AG09309 (cell line): Measurements from ENCODE around the gene GRM8.

Experiments
- DNase-seq: peaks from one replicate; pipeline ENCODE4 v3.0.0-alpha.2; 2010; ENCODE audit warnings: low read depth
- H3K4me3 ChIP-seq: 2 replicates; pipeline ENCODE4 v1.5.1; 2011; ENCODE audit warnings: mild to moderate bottlenecking, low read depth, low read length, moderate library complexity; ENCODE audit not compliant: control insufficient read depth
- TF ChIP-seq, protein P1 (sequence below): IDR thresholded peaks from 2 replicates; pipeline ENCODE4 v1.5.1; 2011; ENCODE audit warnings: mild to moderate bottlenecking, low read depth, low read length, inconsistent platforms; ENCODE audit not compliant: insufficient read depth, control insufficient read depth; ENCODE audit errors: missing control alignments

Gene GRM8

DNA sequence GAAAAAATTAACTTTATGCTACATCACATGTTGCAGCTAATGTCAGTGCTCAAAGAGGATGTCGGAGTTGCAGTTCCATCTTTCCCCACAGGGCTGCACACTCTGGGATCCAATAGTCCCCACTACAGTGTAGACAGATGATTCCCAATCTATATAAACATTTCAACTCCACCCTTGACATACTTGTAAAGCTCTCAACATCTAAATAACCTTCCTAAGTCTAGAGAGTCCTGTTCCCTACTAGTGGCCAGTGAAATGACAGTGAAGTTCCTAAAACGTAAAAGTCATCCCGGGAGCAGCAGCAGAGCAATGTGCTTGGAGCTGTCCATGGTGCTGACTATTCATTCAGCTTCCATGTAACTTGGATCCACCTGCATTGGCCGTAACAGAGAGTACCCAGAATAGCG is 145.1 kb downstream of the GRM8 start:
- H3K4me3 ChIP-seq = no peak overlapping the region
- no peak for DNase-seq
- TF ChIP-seq, protein P1, sequence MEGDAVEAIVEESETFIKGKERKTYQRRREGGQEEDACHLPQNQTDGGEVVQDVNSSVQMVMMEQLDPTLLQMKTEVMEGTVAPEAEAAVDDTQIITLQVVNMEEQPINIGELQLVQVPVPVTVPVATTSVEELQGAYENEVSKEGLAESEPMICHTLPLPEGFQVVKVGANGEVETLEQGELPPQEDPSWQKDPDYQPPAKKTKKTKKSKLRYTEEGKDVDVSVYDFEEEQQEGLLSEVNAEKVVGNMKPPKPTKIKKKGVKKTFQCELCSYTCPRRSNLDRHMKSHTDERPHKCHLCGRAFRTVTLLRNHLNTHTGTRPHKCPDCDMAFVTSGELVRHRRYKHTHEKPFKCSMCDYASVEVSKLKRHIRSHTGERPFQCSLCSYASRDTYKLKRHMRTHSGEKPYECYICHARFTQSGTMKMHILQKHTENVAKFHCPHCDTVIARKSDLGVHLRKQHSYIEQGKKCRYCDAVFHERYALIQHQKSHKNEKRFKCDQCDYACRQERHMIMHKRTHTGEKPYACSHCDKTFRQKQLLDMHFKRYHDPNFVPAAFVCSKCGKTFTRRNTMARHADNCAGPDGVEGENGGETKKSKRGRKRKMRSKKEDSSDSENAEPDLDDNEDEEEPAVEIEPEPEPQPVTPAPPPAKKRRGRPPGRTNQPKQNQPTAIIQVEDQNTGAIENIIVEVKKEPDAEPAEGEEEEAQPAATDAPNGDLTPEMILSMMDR = peak; percentile 22

DNA sequence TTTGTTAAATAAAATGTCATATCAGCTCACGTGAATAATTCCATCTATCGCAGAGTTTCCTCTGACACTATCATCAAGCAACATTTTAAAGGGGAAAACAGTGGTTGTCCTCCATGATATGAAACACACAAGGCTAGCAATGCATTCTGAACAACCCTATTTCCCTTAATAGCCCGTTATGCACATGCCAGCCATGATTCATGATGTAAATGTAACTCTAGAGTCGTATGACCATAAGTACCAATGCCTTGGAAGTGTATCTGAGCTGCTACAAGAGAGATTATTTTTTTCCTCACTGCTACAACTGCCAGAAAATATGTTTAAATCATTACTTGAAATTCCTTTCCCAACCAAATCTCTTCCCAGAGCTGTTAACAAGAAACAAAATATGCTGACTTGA is 159.4 kb downstream of the GRM8 start:
- TF ChIP-seq, protein P1 = no peak
- no peak for DNase-seq
- H3K4me3 ChIP-seq = no peak overlapping the region

DNA sequence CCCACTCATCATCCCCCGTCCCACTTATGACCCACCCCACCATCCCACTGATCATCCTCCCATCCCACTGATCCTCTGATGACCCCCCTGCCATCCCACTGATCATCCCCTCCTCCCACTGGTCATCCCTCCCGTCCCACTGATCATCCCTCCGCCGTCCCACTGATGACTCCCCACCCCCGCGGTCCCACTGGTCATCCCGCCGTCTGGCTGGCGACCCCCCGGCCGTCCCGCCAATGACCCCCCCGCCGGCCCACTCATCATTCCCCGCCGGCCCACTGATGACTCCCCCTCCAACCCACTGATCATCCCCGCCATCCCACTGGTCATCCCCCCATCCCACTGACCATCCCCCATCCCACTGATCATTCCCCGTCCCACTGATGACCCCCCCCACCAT is 161.1 kb downstream of the GRM8 start:
- TF ChIP-seq, protein P1 = no peak
- H3K4me3 ChIP-seq = no peak overlapping the region
- DNase-seq = no peak

DNA sequence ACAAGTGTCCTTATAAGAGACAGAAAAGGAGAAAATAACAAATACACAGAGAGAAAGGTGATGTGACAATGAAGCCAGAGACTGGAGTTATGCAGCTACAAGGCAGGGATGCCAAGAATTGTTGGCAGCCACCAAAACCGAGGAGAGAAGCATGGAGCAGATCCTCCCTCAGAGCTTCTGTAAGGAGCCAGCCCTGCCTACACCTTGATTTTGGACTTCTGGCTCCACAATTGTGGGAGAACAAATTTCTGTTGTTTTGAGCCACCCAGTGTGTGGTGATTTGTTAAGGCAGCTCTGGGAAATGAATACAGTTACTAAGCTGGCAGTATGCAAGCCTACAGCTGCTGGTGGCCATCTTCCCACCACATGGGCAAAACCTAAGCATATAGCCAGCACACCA is 163.6 kb downstream of the GRM8 start:
- TF ChIP-seq, protein P1 = no peak
- DNase-seq = no peak
- no peak overlapping the region for H3K4me3 ChIP-seq

GRCh38 chr7:127081539-127081938 is 171.2 kb downstream of the GRM8 start:
- DNase-seq = no peak
- TF ChIP-seq, protein P1 = no peak

DNA sequence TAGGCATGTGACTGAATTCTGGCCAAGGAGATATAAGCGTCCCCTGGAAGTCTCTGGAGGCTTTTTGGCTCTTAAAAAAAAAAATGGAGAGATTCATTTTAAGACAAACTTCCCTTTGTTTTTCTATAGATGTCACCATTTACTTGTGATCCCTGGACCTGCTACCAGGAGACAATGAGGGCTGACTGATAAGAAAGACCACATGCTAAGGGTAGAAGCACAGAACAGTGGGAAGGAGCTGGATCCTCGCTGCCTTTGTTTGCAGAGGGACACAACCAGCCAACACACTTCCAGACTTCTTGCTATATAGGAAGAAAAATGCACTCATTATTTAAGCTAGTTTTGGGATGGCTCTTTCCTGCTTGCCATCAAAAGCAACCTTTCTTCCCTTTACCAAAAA is 172.2 kb downstream of the GRM8 start:
- TF ChIP-seq, protein P1 = no peak
- H3K4me3 ChIP-seq = no peak overlapping the region
- no peak for DNase-seq

More at GRCh38 chr7:127081539-127081938, 171.2 kb downstream of the GRM8 start:
- H3K4me3 ChIP-seq = no peak overlapping the region

DNA sequence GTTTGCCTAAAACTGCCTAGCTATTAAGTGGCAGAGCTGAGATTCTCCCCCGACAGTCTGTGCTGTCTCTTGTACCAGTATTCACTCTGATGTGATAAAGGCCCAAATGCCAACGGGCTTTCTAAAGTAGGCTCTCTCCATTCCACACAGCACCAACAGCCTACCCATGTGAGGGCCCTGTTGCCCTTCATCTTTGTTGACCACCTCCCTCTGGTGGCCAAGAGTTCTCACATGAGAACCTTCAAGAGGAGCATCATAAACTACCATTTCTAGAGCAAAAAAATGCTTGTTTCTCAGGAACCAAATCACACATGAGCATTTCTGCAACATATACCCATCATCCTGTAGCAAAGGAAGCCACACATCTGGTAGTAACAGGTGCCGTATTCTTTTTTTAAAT is 185.8 kb downstream of the GRM8 start:
- DNase-seq = no peak
- H3K4me3 ChIP-seq = no peak overlapping the region
- TF ChIP-seq, protein P1 = no peak
